Measurements from ENCODE around the gene EXOC1L. TPM values are rescaled to one million over a fixed set of nuclear protein-coding genes. Genes with fewer than 3 reads are reported as not detected.

The EXOC1L gene
- total RNA-seq, 6 experiments from 2014 or later, result not detected

DNA sequence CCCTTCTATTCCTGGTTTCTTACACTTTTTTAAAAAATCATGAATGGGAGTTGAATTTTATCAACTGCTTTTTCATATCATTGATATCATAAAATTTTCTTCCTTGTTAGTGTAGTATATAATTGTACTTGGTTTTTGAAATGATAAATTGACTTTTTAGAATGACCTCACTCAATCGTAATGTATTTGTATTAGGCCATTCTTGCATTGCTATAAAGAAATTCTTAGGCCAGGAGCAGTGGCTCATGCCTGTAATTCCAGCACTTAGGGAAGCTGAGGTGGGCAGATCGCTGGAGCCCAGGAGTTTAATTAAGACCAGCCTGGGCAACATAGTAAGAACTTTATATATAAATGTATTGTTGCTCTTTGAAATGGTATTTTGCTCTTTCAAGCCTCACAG lies 40.1 kb downstream of the EXOC1L start:
- H3K36me3 Mint-ChIP-seq (ENCODE audit: low read depth), result peaks cover 9% of the 10 kb centered on the region; the same call in 1 of the 2 replicates
- H3K27ac Mint-ChIP-seq, result no peak overlapping the region; the same call in 1 of the 2 replicates
- TF ChIP-seq, protein P1, sequence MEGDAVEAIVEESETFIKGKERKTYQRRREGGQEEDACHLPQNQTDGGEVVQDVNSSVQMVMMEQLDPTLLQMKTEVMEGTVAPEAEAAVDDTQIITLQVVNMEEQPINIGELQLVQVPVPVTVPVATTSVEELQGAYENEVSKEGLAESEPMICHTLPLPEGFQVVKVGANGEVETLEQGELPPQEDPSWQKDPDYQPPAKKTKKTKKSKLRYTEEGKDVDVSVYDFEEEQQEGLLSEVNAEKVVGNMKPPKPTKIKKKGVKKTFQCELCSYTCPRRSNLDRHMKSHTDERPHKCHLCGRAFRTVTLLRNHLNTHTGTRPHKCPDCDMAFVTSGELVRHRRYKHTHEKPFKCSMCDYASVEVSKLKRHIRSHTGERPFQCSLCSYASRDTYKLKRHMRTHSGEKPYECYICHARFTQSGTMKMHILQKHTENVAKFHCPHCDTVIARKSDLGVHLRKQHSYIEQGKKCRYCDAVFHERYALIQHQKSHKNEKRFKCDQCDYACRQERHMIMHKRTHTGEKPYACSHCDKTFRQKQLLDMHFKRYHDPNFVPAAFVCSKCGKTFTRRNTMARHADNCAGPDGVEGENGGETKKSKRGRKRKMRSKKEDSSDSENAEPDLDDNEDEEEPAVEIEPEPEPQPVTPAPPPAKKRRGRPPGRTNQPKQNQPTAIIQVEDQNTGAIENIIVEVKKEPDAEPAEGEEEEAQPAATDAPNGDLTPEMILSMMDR (IDR thresholded peaks at IDR 0.05), result no peak
- no peaks in the 10 kb centered on the region for H3K9me3 Mint-ChIP-seq
- H3K4me1 Mint-ChIP-seq (ENCODE audit: low read depth), result peaks cover 8% of the 10 kb centered on the region
- DNase-seq, result no peak
- no peaks in the 10 kb centered on the region for H3K27me3 Mint-ChIP-seq (ENCODE audit: insufficient read depth)
- H3K4me3 Mint-ChIP-seq, result no peak overlapping the region

DNA sequence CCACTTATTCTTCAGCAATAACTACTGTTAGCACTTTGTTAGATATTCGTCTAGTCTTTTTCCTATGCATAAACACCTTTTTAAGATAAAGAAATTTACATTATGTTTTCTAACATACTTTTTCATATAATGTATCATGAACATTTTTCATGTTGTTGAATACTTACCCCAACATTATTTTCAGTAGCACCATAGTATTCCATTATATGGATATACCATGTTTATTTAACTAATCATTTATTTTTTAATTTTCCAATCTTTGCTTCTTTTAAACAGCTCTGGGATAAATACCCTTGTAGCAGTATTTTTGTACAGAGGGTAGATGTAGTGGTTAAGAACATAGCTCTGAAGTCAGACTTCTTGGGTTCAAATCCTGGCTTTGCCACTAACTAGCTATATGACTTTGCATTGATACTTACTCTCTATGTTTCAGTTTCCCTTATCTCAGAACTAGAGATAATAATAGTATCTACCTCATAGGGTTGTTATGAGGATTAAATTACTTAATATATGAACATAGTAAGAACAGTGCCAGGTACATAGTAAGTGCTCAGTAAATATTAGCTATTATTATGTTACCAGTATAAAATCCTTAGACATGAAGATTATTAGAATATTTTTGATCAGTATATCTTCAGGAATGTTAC lies 45.1 kb downstream of the EXOC1L start:
- Mint-ChIP-seq H3K27ac (peak overlapping the region; percentile 86), H3K36me3 (ENCODE audit: low read depth) (peaks cover 18% of the 10 kb centered on the region), H3K9me3 (no peaks in the 10 kb centered on the region), H3K27me3 (ENCODE audit: insufficient read depth) (no peaks in the 10 kb centered on the region), H3K4me3 (no peak overlapping the region), H3K4me1 (ENCODE audit: low read depth) (peaks cover 43% of the 10 kb centered on the region)
- DNase-seq, result no peak
- TF ChIP-seq, protein P1 (IDR thresholded peaks at IDR 0.05), result no peak

DNA sequence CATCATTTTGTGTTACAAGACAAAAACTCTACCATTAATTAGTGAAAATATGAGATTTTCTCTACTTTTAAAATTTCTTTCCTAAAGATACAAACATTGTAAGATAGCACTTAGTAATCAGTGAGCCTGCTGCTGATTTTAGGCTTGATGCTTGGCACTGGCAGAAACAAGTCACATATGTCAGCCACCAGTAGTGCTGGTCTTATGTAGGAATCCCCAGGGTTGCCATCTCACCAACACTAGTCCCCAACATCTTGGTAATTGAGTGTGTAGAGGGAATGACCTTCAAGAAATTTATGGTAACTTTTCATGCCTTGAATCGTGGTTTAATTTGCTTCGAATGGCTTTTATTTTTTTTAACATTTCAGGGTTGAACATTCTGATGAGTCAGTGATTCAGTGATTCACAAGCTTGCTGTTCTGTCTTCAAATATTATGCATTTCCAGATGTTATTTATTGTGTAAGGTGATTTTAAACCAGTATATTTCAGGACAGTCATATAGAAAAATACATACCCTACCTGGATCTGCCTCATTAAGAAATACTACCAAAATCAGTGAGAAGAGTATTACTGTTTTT lies 45.7 kb downstream of the EXOC1L start:
- peak overlapping the region; percentile 76 for H3K4me3 Mint-ChIP-seq
- no peaks in the 10 kb centered on the region for H3K9me3 Mint-ChIP-seq
- TF ChIP-seq, protein P1 (IDR thresholded peaks at IDR 0.05), result no peak
- H3K27me3 Mint-ChIP-seq (ENCODE audit: insufficient read depth), result no peaks in the 10 kb centered on the region
- H3K27ac Mint-ChIP-seq, result peak overlapping the region; percentile 86
- peaks cover 18% of the 10 kb centered on the region for H3K36me3 Mint-ChIP-seq (ENCODE audit: low read depth)
- H3K4me1 Mint-ChIP-seq (ENCODE audit: low read depth), result peaks cover 40% of the 10 kb centered on the region
- peak; percentile 46 for DNase-seq

DNA sequence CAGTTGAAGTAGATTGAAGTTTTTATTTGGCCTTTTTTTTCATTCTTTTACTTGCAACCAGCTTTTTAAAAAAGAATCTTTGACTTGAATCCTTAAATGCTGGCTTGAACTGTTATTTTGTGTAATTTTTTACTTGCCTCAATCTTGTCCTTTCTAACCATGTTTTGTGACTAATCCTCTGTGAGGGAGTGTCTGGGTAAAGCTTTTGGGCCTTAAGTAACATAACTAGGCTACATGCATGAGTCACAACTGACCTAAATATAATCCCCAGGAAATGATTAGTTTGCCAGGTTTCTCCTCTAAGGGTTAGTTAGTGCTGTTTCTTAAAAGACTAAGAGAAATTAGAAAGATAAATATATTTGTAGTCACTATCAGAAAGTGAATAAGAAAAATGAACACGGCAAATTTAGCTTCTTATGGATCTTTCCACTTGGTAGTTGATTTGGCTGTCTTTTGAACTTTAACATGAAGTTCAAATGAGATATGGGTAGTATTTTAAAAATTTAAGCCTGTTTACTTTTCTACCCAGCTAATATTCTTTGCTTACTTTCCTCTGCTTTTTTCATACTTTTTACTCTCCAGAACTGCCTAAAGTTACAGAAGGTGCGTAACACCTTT lies 46.8 kb downstream of the EXOC1L start:
- Mint-ChIP-seq H3K27ac (peak overlapping the region; percentile 86), H3K4me1 (ENCODE audit: low read depth) (peaks cover 40% of the 10 kb centered on the region), H3K4me3 (peak overlapping the region; percentile 76), H3K9me3 (no peaks in the 10 kb centered on the region), H3K27me3 (ENCODE audit: insufficient read depth) (no peaks in the 10 kb centered on the region), H3K36me3 (ENCODE audit: low read depth) (peaks cover 19% of the 10 kb centered on the region)
- TF ChIP-seq, protein P1 (IDR thresholded peaks at IDR 0.05), result no peak
- DNase-seq, result peak; percentile 89

DNA sequence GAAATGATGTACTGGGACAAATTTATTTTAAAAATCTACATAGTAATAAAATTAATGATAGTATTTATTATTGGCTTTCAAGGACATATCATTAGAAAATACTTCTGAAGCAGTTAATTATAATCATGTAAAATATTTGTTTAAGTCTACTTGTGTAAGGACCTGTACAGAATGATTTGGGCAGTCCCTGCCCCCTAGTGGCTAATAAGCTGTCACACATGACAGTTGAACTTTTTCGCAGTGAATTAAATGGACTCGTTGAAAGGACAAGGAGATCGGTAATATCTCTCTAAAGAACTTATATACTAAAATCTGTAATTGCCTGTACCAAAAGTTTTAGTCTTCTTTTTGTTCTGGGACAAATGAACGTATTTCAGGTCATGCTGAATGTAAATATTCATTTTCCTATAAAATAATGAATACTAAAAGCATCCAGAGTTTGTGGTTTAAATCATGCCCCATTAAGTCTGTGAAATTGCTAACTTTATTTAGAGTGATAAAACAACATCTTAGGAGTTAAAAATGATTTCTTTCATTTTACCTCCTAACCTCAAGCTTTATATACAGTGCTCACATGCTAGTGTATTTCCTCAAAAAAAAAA lies 47.5 kb downstream of the EXOC1L start:
- TF ChIP-seq, protein P1 (IDR thresholded peaks at IDR 0.05), result peak; percentile 91
- Mint-ChIP-seq H3K4me3 (peak overlapping the region; percentile 76), H3K27me3 (ENCODE audit: insufficient read depth) (no peaks in the 10 kb centered on the region), H3K36me3 (ENCODE audit: low read depth) (peaks cover 17% of the 10 kb centered on the region; the same call in 1 of the 2 replicates), H3K27ac (peak overlapping the region; percentile 86), H3K9me3 (no peaks in the 10 kb centered on the region), H3K4me1 (ENCODE audit: low read depth) (peaks cover 40% of the 10 kb centered on the region)
- DNase-seq, result peak; percentile 66
